Measurements from ENCODE around the gene RAD52.

DNA sequence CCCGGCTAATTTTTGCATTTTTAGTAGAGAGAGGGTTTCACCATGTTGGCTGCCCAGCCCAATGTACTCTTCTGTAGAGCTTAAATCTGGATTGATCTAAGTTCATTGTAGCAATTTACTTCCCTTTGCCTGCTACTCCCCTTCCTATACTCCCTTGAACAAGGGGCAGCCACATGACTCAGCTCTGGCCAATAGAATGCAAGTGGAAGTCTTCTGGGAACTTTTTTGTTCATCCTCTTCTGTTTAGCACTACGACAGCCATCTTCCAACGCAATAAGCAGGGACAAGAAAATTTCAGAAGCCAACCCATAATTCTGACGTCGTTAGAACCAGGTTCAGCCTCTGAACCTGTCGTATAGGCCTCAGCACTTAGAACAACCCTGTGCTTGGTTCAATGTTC is 6.4 kb upstream of the RAD52 start:
- TF ChIP-seq, protein P1, sequence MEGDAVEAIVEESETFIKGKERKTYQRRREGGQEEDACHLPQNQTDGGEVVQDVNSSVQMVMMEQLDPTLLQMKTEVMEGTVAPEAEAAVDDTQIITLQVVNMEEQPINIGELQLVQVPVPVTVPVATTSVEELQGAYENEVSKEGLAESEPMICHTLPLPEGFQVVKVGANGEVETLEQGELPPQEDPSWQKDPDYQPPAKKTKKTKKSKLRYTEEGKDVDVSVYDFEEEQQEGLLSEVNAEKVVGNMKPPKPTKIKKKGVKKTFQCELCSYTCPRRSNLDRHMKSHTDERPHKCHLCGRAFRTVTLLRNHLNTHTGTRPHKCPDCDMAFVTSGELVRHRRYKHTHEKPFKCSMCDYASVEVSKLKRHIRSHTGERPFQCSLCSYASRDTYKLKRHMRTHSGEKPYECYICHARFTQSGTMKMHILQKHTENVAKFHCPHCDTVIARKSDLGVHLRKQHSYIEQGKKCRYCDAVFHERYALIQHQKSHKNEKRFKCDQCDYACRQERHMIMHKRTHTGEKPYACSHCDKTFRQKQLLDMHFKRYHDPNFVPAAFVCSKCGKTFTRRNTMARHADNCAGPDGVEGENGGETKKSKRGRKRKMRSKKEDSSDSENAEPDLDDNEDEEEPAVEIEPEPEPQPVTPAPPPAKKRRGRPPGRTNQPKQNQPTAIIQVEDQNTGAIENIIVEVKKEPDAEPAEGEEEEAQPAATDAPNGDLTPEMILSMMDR (IDR thresholded peaks at IDR 0.05; ENCODE audit: low read depth, low read length): no peak
- TF ChIP-seq EZH2phosphoT487 (IDR thresholded peaks at IDR 0.05; ENCODE audit: low read depth): no peak
